ENCODE measurements around the gene RNF113B.

RNF113B gene

GRCh38 chr13:98141091-98141490, 36.0 kb downstream of the RNF113B start:
- DNase-seq (ENCODE audit: low read depth): no peak

- no peak for DNase-seq (ENCODE audit: low read depth)
Measured at GRCh38 chr13:98134901-98135300, 42.2 kb downstream of the RNF113B start.

- no peak for DNase-seq (ENCODE audit: low read depth)
Measured at GRCh38 chr13:98133946-98134345, 43.1 kb downstream of the RNF113B start.

- DNase-seq (ENCODE audit: low read depth): no peak
Measured at GRCh38 chr13:98129059-98129746, 47.9 kb downstream of the RNF113B start.
